HFF-Myc (cell line): ENCODE measurements around the gene CDYL2.

Experiments
- DNase-seq: peaks from one replicate; pipeline ENCODE4 v3.0.0-alpha.2; 2011; ENCODE audit warnings: low read depth; ENCODE audit errors: extremely low read depth
- H3K4me3 ChIP-seq: replicated peaks from 2 replicates; pipeline ENCODE4 v1.5.1; 2011; ENCODE audit warnings: low read depth, mild to moderate bottlenecking, control low read depth, low read length
- CTCF ChIP-seq: IDR thresholded peaks from 2 replicates; pipeline ENCODE4 v1.5.1; 2012; ENCODE audit warnings: mild to moderate bottlenecking, low read depth, low read length, control low read depth; ENCODE audit errors: missing control alignments

CDYL2 gene

GRCh38 chr16:80759419-80760162 is 44.8 kb downstream of the CDYL2 start:
- DNase-seq, result no peak
- no peak overlapping the region for H3K4me3 ChIP-seq
- TF ChIP-seq CTCF, result no peak

GRCh38 chr16:80754476-80754875 is 49.9 kb downstream of the CDYL2 start:
- DNase-seq, result no peak
- TF ChIP-seq CTCF, result no peak
- H3K4me3 ChIP-seq, result no peak overlapping the region

GRCh38 chr16:80752541-80752940 is 51.9 kb downstream of the CDYL2 start:
- no peak for DNase-seq
- TF ChIP-seq CTCF, result no peak
- no peak overlapping the region for H3K4me3 ChIP-seq

GRCh38 chr16:80751167-80751566 is 53.2 kb downstream of the CDYL2 start:
- no peak for TF ChIP-seq CTCF
- no peak for DNase-seq
- H3K4me3 ChIP-seq, result no peak overlapping the region

GRCh38 chr16:80746231-80746630 is 58.2 kb downstream of the CDYL2 start:
- DNase-seq, result no peak
- no peak for TF ChIP-seq CTCF
- no peak overlapping the region for H3K4me3 ChIP-seq

- TF ChIP-seq CTCF, result no peak
- H3K4me3 ChIP-seq, result no peak overlapping the region
- DNase-seq, result no peak
These were observed 59.5 kb downstream of the CDYL2 start for GRCh38 chr16:80744856-80745255.

GRCh38 chr16:80743772-80744171 is 60.6 kb downstream of the CDYL2 start:
- no peak for TF ChIP-seq CTCF
- DNase-seq, result no peak
- no peak overlapping the region for H3K4me3 ChIP-seq
